Neural cell (in vitro differentiated cells): ENCODE measurements around the gene CITED2. TPM values are rescaled to one million over a fixed set of nuclear protein-coding genes. Genes with fewer than 3 reads are reported as not detected.

ENCODE experiments used
- H2AFZ ChIP-seq: fragments of 200-600, 300-800 bp; sonication (generic), shearing (Covaris generic); 2 replicates; pipeline ENCODE4 v1.6.0; 2014; ENCODE audit warnings: low read depth, mild to moderate bottlenecking, antibody characterized with exemption, low read length, moderate library complexity
- H3F3A ChIP-seq: fragments of 200-600 bp; shearing (Covaris generic); 2 replicates; pipeline ENCODE4 v1.6.1; 2016; ENCODE audit warnings: mild to moderate bottlenecking, moderate library complexity, mixed read lengths, antibody characterized with exemption, low read length; ENCODE audit not compliant: insufficient read depth, poor library complexity, severe bottlenecking
- H3K27ac ChIP-seq: fragments of 200-600, 300-800 bp; sonication (generic), shearing (Covaris generic); 2 replicates; pipeline ENCODE4 v1.5.1; 2014; ENCODE audit warnings: mild to moderate bottlenecking, low read length, moderate library complexity
- H3K27me3 ChIP-seq: fragments of 300-800, 200-600 bp; sonication (generic), shearing (Covaris generic); 2 replicates; pipeline ENCODE4 v1.6.0; 2014; ENCODE audit warnings: mild to moderate bottlenecking, low read depth, low read length, moderate library complexity; ENCODE audit not compliant: insufficient read depth
- H3K36me3 ChIP-seq: fragments of 300-800, 200-600 bp; sonication (generic), shearing (Covaris generic); 2 replicates; pipeline ENCODE4 v1.5.1; 2014; ENCODE audit warnings: mild to moderate bottlenecking, antibody characterized with exemption, low read length, moderate library complexity; ENCODE audit not compliant: insufficient read depth
- H3K4me2 ChIP-seq: fragments of 300-800, 200-600 bp; sonication (generic), shearing (Covaris generic); 2 replicates; pipeline ENCODE4 v1.6.0; 2014; ENCODE audit warnings: mild to moderate bottlenecking, low read length
- H3K4me3 ChIP-seq: fragments of 300-800, 200-600 bp; sonication (generic), shearing (Covaris generic); 2 replicates; pipeline ENCODE4 v1.5.1; 2014; ENCODE audit warnings: mild to moderate bottlenecking, low read length, moderate library complexity
- H3K79me2 ChIP-seq: fragments of 200-600 bp; shearing (Covaris generic); replicated peaks from 2 replicates; pipeline ENCODE4 v1.6.0; 2014; ENCODE audit warnings: mild to moderate bottlenecking, low read length, moderate library complexity; ENCODE audit not compliant: insufficient read depth
- H3K9ac ChIP-seq: fragments of 300-800, 200-600 bp; sonication (generic), shearing (Covaris generic); 2 replicates; pipeline ENCODE4 v1.6.1; 2016; ENCODE audit warnings: mild to moderate bottlenecking, low read length, mixed read lengths
- H3K9me2 ChIP-seq: fragments of 200-600 bp; shearing (Covaris generic); 2 replicates; pipeline ENCODE4 v1.6.1; 2016; ENCODE audit warnings: mild to moderate bottlenecking, low read length, mixed read lengths; ENCODE audit not compliant: insufficient read depth
- H3K9me3 ChIP-seq: fragments of 200-600, 300-800 bp; sonication (generic), shearing (Covaris generic); 2 replicates; pipeline ENCODE4 v1.6.1; 2016; ENCODE audit warnings: mild to moderate bottlenecking, mixed run types, low read length, moderate library complexity, mixed read lengths
- H4K20me1 ChIP-seq: fragments of 200-600 bp; shearing (Covaris generic); 2 replicates; pipeline ENCODE4 v1.6.1; 2016; ENCODE audit warnings: mild to moderate bottlenecking, mixed run types; ENCODE audit not compliant: insufficient read depth
- EP300 ChIP-seq: fragments of 450-650 bp; conservative IDR thresholded peaks from 2 replicates; pipeline ENCODE4 v1.6.1; 2014; ENCODE audit warnings: antibody characterized with exemption, mild to moderate bottlenecking, moderate library complexity; ENCODE audit not compliant: poor library complexity, severe bottlenecking
- EZH2 ChIP-seq: fragments of 200-600, 300-800 bp; shearing (Covaris generic), sonication (generic); IDR thresholded peaks from 2 replicates; pipeline ENCODE4 v1.6.1; 2014; ENCODE audit warnings: antibody characterized with exemption, low read length, borderline replicate concordance, mild to moderate bottlenecking; ENCODE audit not compliant: insufficient read depth, poor library complexity, severe bottlenecking
- MXI1 ChIP-seq: fragments of 450-650 bp; conservative IDR thresholded peaks from 2 replicates; pipeline ENCODE4 v1.6.1; 2014; ENCODE audit warnings: antibody characterized with exemption, mild to moderate bottlenecking; ENCODE audit not compliant: poor library complexity, severe bottlenecking
- POLR2AphosphoS5 ChIP-seq: IDR thresholded peaks from 2 replicates; pipeline ENCODE4 v1.6.1; 2012
- RAD21 ChIP-seq: fragments of 450-650 bp; conservative IDR thresholded peaks from 2 replicates; pipeline ENCODE4 v1.6.1; 2014; ENCODE audit warnings: antibody characterized with exemption, mild to moderate bottlenecking, moderate library complexity
- REST ChIP-seq: IDR thresholded peaks from 2 replicates; pipeline ENCODE4 v1.6.1; 2012; ENCODE audit warnings: borderline replicate concordance
- SMC3 ChIP-seq: fragments of 450-650 bp; conservative IDR thresholded peaks from 2 replicates; pipeline ENCODE4 v1.6.1; 2014; ENCODE audit warnings: antibody characterized with exemption, mild to moderate bottlenecking, moderate library complexity; ENCODE audit not compliant: poor library complexity
- TAF1 ChIP-seq: IDR thresholded peaks from 2 replicates; pipeline ENCODE4 v1.6.1; 2012; ENCODE audit warnings: low read depth
- polyA plus RNA-seq: library from polyadenylated mRNA; depleted of rRNA; stranded (reverse); fragments of >200 nt; gene quantifications from 2 replicates; pipeline ENCODE4 v1.2.3, GENCODE V29; 2014

Gene CITED2
- polyA plus RNA-seq, 1 donor from 2014 or later, result 38.1 TPM

DNA sequence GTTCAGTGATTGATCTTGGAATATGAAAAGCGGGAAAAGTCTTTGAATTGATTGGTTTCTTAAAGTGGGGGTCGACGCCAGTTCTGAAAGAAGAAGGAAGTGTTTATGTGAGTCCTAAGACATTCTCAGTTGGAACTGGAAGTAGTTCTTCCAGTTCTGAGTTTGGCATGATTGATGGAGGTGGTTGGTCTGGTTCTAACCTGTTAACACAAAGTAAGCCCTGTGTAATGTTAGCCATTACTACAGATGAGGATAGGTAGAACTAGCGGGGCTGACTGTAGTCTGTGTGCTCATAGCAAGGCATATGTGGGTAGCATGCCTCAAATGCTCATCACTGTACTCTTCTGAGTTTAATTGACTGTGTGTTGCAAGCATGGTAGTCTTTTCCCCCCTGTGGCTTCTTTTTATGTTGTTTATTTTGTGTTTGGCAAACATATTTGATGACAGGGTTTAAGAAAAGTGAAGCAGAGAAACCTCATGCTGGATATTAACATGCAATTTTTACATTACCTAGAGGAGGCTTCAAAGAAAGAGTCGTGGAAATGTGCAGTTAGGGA lies 24.9 kb downstream of the CITED2 start:
- Histone ChIP-seq H3K9ac (no peak overlapping the region), H3K4me3 (no peak overlapping the region), H3K79me2 (no peaks in the 10 kb centered on the region), H3K9me2 (no peaks in the 10 kb centered on the region), H3K9me3 (no peaks in the 10 kb centered on the region), H3K4me2 (no peak overlapping the region), H3K36me3 (no peaks in the 10 kb centered on the region), H3K27ac (no peak overlapping the region), H3K27me3 (no peaks in the 10 kb centered on the region), H4K20me1 (no peaks in the 10 kb centered on the region), H2AFZ (no peak overlapping the region), H3F3A (no peaks in the 10 kb centered on the region)
- no peak for TF ChIP-seq REST

DNA sequence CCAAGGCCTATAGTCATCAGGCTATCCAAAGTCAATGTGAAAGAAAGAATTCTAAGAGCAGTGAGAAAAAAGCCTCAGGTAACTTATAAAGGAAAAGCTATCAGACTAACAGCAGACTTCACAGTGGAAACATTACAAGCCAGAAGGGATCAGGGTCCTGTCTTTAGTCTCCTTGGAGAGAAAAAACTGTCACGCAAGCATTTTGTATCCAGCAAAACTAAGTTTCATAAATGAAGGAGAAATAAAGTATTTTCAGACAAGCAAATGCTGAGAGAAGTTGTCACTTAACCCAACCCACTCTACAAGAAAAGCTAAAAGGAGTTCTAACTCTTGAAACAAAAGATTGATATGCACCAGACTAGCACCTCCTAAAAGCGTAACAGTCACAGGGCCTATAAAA lies 28.1 kb downstream of the CITED2 start:
- Histone ChIP-seq H3K9me2 (no peaks in the 10 kb centered on the region), H3K4me2 (no peak overlapping the region), H3K27me3 (no peaks in the 10 kb centered on the region), H3K9ac (no peak overlapping the region), H3K27ac (no peak overlapping the region), H3K4me3 (no peak overlapping the region), H3K9me3 (no peaks in the 10 kb centered on the region), H2AFZ (no peak overlapping the region), H3K36me3 (no peaks in the 10 kb centered on the region), H3K79me2 (no peaks in the 10 kb centered on the region), H4K20me1 (no peaks in the 10 kb centered on the region), H3F3A (no peaks in the 10 kb centered on the region)
- TF ChIP-seq EZH2 (no peak), POLR2AphosphoS5 (no peak), MXI1 (no peak), SMC3 (no peak), REST (no peak), RAD21 (no peak), EP300 (no peak), TAF1 (no peak)
